Measurements from ENCODE around the gene HOXB1. TPM values are rescaled to one million over a fixed set of nuclear protein-coding genes. Genes with fewer than 3 reads are reported as not detected.

Gene HOXB1
- total and polyA plus RNA-seq, 2 of the 8 experiments (the other 6 are each of a cell fraction or from before 2014, with no cell fraction given) = not detected

GRCh38 chr17:48566717-48567116, 35.9 kb upstream of the HOXB1 start:
- Histone ChIP-seq H3K4me2 (ENCODE audit: insufficient read depth in 1 of 2, low read depth in 2 of 2, low read length in 2 of 2) (no peak overlapping the region), H2AFZ (ENCODE audit: low read length) (no peak overlapping the region), H2BK15ac (ENCODE audit: low read length) (peak overlapping the region; percentile 65; the same call in 1 of the 2 replicates), H3K9me3 (ENCODE audit: insufficient read depth in 2 of 2, low read depth in 1 of 2, low read length in 1 of 2) (no peaks in the 10 kb centered on the region), H4K91ac (replicated peaks; ENCODE audit: insufficient read length, low read length) (no peak overlapping the region), H2BK5ac (ENCODE audit: low read depth, low read length) (no peak overlapping the region), H3K9ac (replicated peaks in 1 of 4; ENCODE audit: extremely low read depth in 1 of 4, low read depth in 3 of 4, low read length in 3 of 4) (no peak overlapping the region), H2AK5ac (ENCODE audit: low read depth, low read length) (no peak overlapping the region), H3K4me3 (ENCODE audit: extremely low read depth in 1 of 4, insufficient read depth in 2 of 4, low read depth in 3 of 4, low read length in 4 of 4) (no peak overlapping the region), H4K8ac (ENCODE audit: extremely low read depth, insufficient read depth, low read length) (no peak overlapping the region), H3K36me3 (ENCODE audit: control insufficient read depth in 2 of 4, insufficient read depth in 4 of 4, low read length in 3 of 4) (no peaks in the 10 kb centered on the region; a peak in 1 of 8 replicates), H3K27me3 (replicated peaks in 1 of 4; ENCODE audit: control insufficient read depth in 3 of 4, extremely low read depth in 1 of 4, insufficient read depth in 3 of 4, low read length in 3 of 4) (peaks cover 99 to 100% (median 100%) of the 10 kb centered on the region in 4 experiments), H3K18ac (ENCODE audit: extremely low read depth, low read length) (peak overlapping the region; percentile 22; the same call in 1 of the 2 replicates), H3K14ac (ENCODE audit: insufficient read length) (no peak overlapping the region), H2BK20ac (ENCODE audit: low read length) (0 out of 2 replicates have a peak overlapping the region, but pooled peaks have one; percentile 80), H3K79me2 (ENCODE audit: control insufficient read depth in 1 of 2, insufficient read depth in 2 of 2, low read length in 2 of 2) (no peaks in the 10 kb centered on the region), H2BK120ac (replicated peaks; ENCODE audit: low read depth, low read length) (no peak overlapping the region), H3K23me2 (ENCODE audit: low read depth, low read length) (peaks cover 4% of the 10 kb centered on the region; the same call in 1 of the 2 replicates), H4K5ac (ENCODE audit: insufficient read length, low read depth, low read length) (no peak overlapping the region), H3K56ac (replicated peaks; ENCODE audit: insufficient read length, low read depth, low read length) (no peak overlapping the region), H4K20me1 (replicated peaks in 1 of 2; ENCODE audit: control insufficient read depth in 1 of 2, insufficient read depth in 2 of 2, low read length in 2 of 2) (peaks cover 2 to 39% of the 10 kb centered on the region in 2 experiments), H2BK12ac (ENCODE audit: low read depth, low read length) (peak overlapping the region; percentile 71), H3K27ac (ENCODE audit: low read depth, low read length) (no peak overlapping the region), H3K23ac (ENCODE audit: insufficient read length) (no peak overlapping the region), H3K79me1 (ENCODE audit: low read depth, low read length) (no peaks in the 10 kb centered on the region), H3K4me1 (replicated peaks in 1 of 4; ENCODE audit: control insufficient read depth in 3 of 4, insufficient read depth in 4 of 4, low read length in 3 of 4) (peaks cover 0 to 7% (median 4%) of the 10 kb centered on the region in 4 experiments; a peak in 5 of 7 replicates), H3K4ac (replicated peaks; ENCODE audit: insufficient read length, low read depth, low read length) (no peak overlapping the region)
- WGBS, 2 experiments (ENCODE audit: extremely low coverage in 1 of 2, insufficient coverage in 1 of 2, insufficient read length in 1 of 2, insufficient replicate concordance in 2 of 2, low coverage in 1 of 2, low lambda C conversion rate in 2 of 2, missing lambda C conversion rate in 1 of 2) = 49% methylated on average over 2 of the region's 2 CpGs; no CpG with 5 or more reads in 1 of the 2 experiments
- no peak for DNase-seq (ENCODE audit: low read depth in 1 of 2, low spot score in 2 of 2)
- TF ChIP-seq CBX8 (IDR thresholded peaks at IDR 0.05; ENCODE audit: borderline replicate concordance, low read depth, low read length) (0 out of 2 replicates have a peak, but pooled peaks have one; percentile 16), GTF2F1 (IDR thresholded peaks at IDR 0.05; ENCODE audit: borderline replicate concordance, low read depth, low read length) (no peak)
- no peak for FAIRE-seq
- POLR2A ChIA-PET (ENCODE audit: partially characterized antibody) = interaction anchor here (1.2 kb wide), 1 partner anchor 46 kb away, joined by 3 read pairs; no protein-coding TSS in a partner anchor
- CTCF ChIA-PET (ENCODE audit: partially characterized antibody) = interaction anchor here (0.6 to 4.8 kb wide), 10 partner anchors 11 to 368 kb away, joined by 3 to 32 read pairs (median 4); partner anchors contain the start of gene HOXB5
